HG03108 (cell line): ENCODE data around the gene FGF12.
"Not testable (repeated sequence)": the region's sequence is repeated elsewhere in the genome, so short reads cannot be mapped to it uniquely, and the experiment has no call there.

ENCODE experiments used
- ATAC-seq: cut with Tn5 transposase; IDR thresholded peaks from one replicate; pipeline ENCODE4 v1.9.1; 2021; ENCODE audit warnings: moderate library complexity; ENCODE audit not compliant: unreplicated experiment

The FGF12 gene

DNA sequence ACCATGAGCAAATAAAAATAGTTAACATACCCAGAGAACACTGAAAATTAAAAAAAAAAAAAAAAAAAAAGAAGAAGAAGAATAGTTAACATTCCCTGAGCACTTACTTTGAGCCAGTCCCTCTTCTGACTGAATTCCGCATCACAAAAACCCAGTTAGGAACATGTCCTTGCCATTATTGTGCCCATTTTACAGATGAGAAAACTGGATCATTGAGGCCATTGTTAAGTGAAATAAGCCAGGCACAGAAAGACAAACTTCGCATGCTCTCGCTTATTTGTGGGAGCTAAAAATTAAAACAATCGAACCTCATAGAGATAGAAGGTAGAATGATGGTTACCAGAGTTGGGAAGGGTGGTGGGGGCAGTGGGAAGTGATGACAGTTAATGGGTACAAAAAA lies 119.5 kb downstream of the FGF12 start:
- ATAC-seq = no peak

DNA sequence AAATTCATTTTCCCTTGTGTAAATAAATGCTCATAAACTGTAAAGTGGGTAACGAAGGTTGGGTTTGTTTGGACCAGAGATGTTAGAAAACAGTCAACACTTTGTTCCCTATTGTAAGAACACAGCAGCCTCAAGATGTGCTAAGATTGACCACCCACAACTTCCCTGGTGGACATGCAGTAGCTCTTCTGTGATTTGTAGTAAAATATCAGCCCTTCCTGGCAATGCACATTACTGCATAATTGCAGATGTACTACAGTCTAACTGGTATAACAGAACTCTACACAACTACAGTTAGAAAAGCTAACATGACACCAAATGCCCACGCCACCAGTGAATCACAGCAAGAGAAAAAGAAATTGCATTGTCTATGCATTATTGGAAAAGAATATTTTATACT lies 129.4 kb downstream of the FGF12 start:
- ATAC-seq = no peak

DNA sequence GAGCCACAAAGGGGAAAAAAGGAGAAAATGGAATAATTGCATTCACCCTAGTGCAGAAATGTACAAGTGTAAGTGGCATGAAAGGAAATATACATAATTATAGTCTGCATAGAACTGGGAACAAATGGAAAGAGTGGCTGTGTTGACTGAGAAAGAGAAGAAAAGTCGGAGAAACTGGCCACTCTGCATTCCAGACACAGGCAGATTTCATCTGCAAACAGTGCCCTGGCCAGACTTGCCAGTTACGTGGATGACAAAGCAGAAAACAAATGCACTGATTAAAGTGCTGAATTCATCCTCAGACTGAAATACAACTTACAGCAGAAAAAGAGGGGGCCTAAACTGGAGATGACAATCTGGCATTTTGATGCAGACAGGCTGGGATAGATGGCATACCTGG lies 129.8 kb downstream of the FGF12 start:
- ATAC-seq = no peak

DNA sequence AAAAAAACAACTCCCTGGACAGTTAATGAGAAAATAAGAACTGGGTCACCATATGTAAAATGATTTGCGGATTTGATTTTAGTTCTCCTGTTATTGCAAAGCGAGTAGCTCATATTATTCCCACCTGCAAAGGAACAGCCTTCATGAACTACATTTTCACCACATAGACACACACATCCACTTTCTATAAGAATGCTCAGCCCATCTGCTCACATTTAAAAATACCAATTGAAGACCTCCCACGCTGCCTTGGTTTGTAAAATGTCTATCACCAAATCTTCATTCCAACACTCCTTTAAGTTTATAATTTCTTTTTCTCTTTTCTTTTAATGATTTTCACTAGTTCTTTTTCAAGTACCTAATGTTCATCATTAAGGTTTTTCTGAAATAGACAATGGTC lies 148.6 kb downstream of the FGF12 start:
- no peak for ATAC-seq

- no peak for ATAC-seq
These were observed 149.5 kb downstream of the FGF12 start for GRCh38 chr3:192577811-192578210.

GRCh38 chr3:192577271-192577670 lies 150.1 kb downstream of the FGF12 start:
- no peak for ATAC-seq

- not testable (repeated sequence) for ATAC-seq
These were observed 150.6 kb downstream of the FGF12 start for GRCh38 chr3:192576704-192577103.

- no peak for ATAC-seq
These were observed 151.3 kb downstream of the FGF12 start for GRCh38 chr3:192575879-192576506.

DNA sequence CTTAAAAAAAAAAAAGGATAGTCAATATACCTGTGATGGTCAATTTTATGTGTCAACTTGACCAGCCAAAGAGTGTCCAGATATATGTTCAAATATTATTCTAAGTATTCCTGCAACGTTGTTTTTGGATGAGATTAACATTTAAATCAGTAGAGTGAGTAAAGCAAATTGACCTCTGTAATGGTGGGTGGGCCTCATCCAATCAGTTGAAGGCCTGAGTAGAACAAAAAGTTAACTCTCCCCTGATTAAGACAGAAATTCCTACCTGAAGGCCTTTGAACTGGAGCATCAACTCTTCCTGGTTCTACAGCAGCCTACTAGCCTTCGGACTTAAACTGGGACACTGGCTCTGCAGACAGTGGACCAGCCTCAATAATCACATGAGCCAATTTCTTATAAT lies 154.1 kb downstream of the FGF12 start:
- ATAC-seq = no peak

DNA sequence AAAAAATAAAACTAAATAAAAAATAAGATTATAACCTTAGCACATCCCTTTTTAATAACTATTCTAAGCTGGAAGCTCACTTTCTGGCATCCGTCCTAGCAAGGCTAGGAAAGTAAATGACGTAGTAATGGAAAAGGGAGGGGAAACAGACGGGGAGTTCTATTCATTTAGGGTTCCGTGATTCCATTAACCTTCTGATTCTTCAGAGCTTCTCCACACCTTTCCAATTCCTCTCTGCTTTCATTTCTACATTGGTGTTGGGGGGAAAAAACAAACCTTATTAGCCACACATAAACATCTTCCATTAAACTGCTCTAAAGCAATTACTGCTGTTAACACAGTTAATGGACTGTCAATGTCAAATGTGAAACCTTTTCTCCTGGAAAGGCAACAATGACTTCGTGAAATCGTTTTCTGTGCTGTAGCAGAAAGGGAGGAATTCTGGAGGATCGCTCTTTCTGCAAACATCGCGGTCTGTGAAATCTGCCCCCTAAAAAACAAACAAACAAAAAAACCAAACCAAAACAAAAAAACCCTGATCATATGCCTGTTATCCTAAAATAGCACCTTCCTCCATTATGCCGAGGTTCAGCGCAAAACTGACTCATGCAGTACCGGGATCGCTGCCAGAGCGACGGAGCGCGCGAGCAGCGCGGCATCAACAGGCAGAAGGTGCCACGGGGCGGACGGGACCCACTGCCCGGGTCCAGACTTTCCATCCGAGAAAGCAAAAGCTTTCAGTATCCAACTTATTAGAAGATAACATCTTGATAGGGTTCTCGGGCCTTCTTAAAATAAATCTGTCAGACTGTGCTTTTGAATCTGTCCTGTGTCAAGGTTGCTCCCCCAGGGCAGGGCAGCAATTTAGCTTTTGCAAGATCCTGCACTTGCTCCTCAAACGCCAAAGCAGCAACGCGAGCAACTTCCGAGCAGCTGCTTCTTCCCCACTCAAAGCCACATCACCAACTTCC lies 156.2 kb downstream of the FGF12 start:
- no peak for ATAC-seq

GRCh38 chr3:192570315-192570714 lies 157.0 kb downstream of the FGF12 start:
- ATAC-seq = no peak

GRCh38 chr3:192566706-192567290 lies 160.5 kb downstream of the FGF12 start:
- ATAC-seq = peak; percentile 80

DNA sequence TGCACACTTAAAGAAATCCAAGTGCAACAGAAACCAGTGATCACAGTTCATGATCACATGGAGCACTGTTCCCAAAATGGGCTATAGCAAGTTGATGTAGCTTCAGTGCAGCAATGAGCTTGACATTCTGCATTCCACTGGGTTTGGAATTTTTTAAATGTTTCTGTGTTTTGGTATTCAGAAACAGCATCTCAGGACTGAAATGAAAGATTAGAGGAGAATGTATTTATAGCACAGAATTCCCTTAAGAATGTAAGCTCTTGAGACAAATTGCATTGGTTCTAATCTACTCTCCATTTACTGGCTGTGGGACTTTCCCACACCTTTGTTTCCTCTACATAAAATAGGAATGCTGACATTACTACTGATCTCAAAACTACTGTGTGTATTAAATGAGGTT lies 162.7 kb downstream of the FGF12 start:
- no peak for ATAC-seq

GRCh38 chr3:192563417-192563816 lies 163.9 kb downstream of the FGF12 start:
- no peak for ATAC-seq

- no peak for ATAC-seq
These were observed 173.6 kb downstream of the FGF12 start for GRCh38 chr3:192553707-192554106.

- no peak for ATAC-seq
These were observed 177.0 kb downstream of the FGF12 start for GRCh38 chr3:192550356-192550755.

DNA sequence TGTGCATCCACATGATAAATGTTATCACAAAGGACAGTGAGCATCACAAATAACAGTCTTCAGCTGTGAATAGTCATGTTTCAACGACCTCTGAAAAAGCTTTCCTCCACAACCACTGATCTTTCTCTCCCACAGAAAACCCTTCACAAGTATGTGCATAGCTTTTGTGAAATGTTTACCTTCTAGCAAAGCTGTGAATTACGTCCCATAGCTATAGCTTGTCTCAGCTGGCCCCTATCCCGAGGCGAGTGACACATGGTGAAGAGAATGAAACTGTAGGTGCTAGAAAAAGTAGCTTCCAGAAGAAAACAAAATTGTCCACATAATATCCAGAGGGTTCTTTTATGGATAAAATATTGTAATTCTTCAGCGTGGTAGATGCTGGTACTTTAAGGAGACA lies 182.0 kb downstream of the FGF12 start:
- no peak for ATAC-seq

GRCh38 chr3:192543163-192543562 lies 184.2 kb downstream of the FGF12 start:
- no peak for ATAC-seq

DNA sequence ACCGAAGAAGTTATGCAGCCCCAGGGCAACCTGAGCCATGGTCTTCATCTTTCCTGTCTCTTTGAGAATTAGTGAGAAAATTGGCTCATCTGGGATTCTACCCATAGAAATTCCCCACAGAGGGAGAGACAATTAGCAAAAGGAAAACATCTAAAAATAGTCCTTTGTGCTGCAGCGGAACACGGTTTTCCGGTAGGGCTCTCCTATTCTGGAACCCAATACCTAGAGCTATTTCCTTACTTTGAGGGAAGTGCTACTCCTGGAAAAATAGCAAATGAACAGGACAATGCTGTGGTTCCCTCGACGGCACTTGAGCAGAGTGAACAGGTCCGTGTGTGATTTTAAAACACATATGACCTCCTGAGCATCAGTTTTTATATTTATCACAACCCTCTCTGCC lies 210.5 kb downstream of the FGF12 start:
- ATAC-seq = no peak

DNA sequence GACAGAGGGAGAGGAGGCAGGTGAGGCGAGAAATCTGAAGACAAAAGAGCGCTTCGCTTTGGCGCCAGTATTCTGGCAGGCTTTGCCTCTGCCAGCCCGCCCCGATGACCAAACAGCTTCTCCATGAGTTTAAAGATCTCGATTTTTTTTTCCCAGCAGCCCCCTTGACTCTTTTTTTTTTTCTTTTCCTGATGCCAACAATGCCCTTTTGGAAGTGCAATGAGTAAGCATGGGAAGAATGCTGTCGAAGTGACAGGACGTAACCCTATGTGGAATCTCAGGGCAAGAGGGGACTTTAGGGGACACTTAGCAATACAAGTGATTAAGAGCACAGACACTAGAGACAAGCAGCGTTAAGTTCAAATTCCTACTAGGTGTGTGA lies 211.7 kb downstream of the FGF12 start:
- no peak for ATAC-seq

DNA sequence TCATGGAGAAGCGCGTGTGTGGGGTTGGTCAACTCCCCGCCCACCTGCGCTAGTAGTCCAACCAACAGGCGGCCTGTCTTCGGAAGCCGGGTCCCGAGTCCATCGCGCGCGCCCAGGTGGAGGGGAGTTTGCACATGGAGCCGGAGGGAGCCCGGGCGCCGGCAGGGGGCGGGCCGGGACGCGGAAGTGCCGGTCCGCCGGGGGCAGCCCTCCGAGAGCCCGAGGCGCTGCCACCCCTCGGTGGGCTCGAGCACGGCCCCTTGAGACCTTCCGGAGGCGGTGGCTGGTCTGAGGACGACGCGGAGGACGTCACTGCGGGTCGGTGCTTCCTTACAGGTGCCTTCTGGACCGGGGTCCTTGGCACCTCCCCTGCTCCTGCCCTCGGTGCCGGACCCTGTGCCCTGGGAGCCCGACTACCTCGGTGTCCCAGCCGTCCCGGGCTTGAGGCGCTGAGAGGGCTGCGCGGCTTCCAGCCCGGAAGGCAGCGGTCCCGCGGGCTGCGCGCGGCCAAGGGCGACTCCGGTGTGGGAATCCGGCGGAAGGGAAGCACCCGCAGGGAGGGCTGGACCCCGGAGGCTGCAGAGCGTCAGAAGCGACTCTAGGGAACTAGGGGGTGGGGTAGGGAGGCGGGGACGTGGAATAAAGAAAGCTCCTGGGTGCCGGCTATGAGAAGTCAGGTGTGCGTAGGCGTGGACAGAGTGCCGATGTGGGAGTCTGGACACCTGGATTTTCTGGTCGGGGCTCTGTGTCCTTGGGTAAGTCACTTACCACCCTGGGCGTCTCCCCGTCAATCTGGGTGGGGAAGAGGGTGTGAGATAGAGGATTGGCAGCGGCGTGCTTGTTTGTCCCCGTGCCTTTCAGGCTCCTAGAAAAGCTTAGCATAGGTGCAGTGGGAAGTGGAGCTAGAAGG lies 212.3 kb downstream of the FGF12 start:
- ATAC-seq = no peak
